Prostate gland (tissue), 2 donors: ENCODE results near the gene MPDU1. TPM values are rescaled to one million over a fixed set of nuclear protein-coding genes. Genes with fewer than 3 reads are reported as not detected.

ENCODE experiments used
- DNase-seq: peaks from one replicate; pipeline ENCODE4 v3.0.0-alpha.2; 2019; ENCODE audit warnings: low spot score
- H3K27ac ChIP-seq, 2 donors: fragments of 200-600 bp; sonication (generic); 2 replicates each; pipeline ENCODE4 v1.5.1; 2017 to 2019
- H3K27me3 ChIP-seq: fragments of 200-600 bp; sonication (generic); replicated peaks from 2 replicates; pipeline ENCODE4 v1.5.1; 2019; ENCODE audit not compliant: insufficient read depth
- H3K36me3 ChIP-seq, 2 donors: fragments of 200-600 bp; sonication (generic); 1 replicate in 1 of 2; 2 replicates in 1 of 2; pipeline versions ENCODE4 v1.5.1 to v1.8.1; 2017 to 2019
- H3K4me1 ChIP-seq: fragments of 200-600 bp; sonication (generic); replicated peaks from 2 replicates; pipeline ENCODE4 v1.5.1; 2019
- H3K4me3 ChIP-seq, 2 donors: fragments of 200-600 bp; sonication (generic); 2 replicates each; pipeline ENCODE4 v1.5.1; 2017 to 2019
- H3K9me3 ChIP-seq: fragments of 200-600 bp; sonication (generic); 2 replicates; pipeline ENCODE4 v1.5.1; 2017
- CTCF ChIP-seq, 4 experiments: fragments of 200-600 bp in 2 of 4; fragments of 450-650 bp in 2 of 4; sonication (generic) in 2 of 4; IDR thresholded peaks; 1 replicate in 3 of 4; 2 replicates in 1 of 4; pipeline ENCODE4 v1.5.1; 2016 to 2019; ENCODE audit warnings: antibody characterized with exemption in 4 of 4, mild to moderate bottlenecking in 2 of 4, moderate library complexity in 2 of 4
- POLR2A ChIP-seq: fragments of 450-650 bp; IDR thresholded peaks from one replicate; pipeline ENCODE4 v1.6.1; 2016; ENCODE audit warnings: antibody characterized with exemption, mild to moderate bottlenecking
- POLR2AphosphoS5 ChIP-seq: sonication (generic); formaldehyde crosslinking; IDR thresholded peaks from one replicate; pipeline ENCODE4 v1.6.1; 2017; ENCODE audit warnings: antibody characterized with exemption
- WGBS: methylation state at CpG from one replicate; pipeline ENCODE4 v1.1.5; 2018; 5-methylcytosine and 5-hydroxymethylcytosine counted together
- intact Hi-C: fragments of 100-400 bp; cut with DNase I; formaldehyde crosslinking; loops from one replicate; pipeline ENCODE4 v1.14.2; 2022
- small RNA-seq, 2 donors: library from RNA; depleted of rRNA; stranded (forward); fragments of <200 nt; gene quantifications; one replicate each; pipeline ENCODE3, GENCODE V24; 2016
- total RNA-seq, 2 donors: library from RNA; depleted of rRNA; stranded (reverse); fragments of >200 nt; gene quantifications; one replicate each; pipeline ENCODE4 v1.1.0, GENCODE V29; 2016

The MPDU1 gene
- total RNA-seq, 2 donors from 2014 or later = 101 to 239 TPM

- TF ChIP-seq CTCF (IDR thresholded peaks at IDR 0.05) (no peak), POLR2A (no peak), POLR2AphosphoS5 (no peak)
These were observed 52.5 kb downstream of the MPDU1 start for GRCh38 chr17:7636163-7636562.

More at GRCh38 chr17:7636163-7636562, 52.5 kb downstream of the MPDU1 start:
- intact Hi-C loops = no loop called here
- WGBS = 52% methylated on average over 5 of the region's 5 CpGs
- no peaks in the 10 kb centered on the region for H3K36me3 ChIP-seq
- no peaks in the 10 kb centered on the region for H3K9me3 ChIP-seq
- no peak overlapping the region for H3K4me3 ChIP-seq
- H3K27me3 ChIP-seq = no peaks in the 10 kb centered on the region
- no peaks in the 10 kb centered on the region for H3K4me1 ChIP-seq
- no peak for DNase-seq
- no peak overlapping the region for H3K27ac ChIP-seq

Small RNAs within 50 kb of the gene (small RNA-seq; reads per million reads assigned to genes)
- 0 reads per million in 2 donors for gene CD68
- gene RF00019 = 0 reads per million in 2 donors
- 0 reads per million in 2 donors for gene SNORA48
- gene SNORD10 = 0 reads per million in 2 donors

Other genes starting within 250 kb of the MPDU1 start
- gene ACAP1, start 247.3 kb upstream of the MPDU1 start, total RNA-seq = 1 to 10 TPM; 2.5 to 6.5 TPM
- 10 to 100 TPM in 1 of 2 donors, 1 to 10 TPM in 1; 8.9 to 15.2 TPM for gene KCTD11, start 231.7 kb upstream of the MPDU1 start, total RNA-seq
- gene TMEM95, start 228.7 kb upstream of the MPDU1 start, total RNA-seq = not detected
- 10 to 100 TPM in 1 of 2 donors, 1 to 10 TPM in 1; 9.9 to 28.4 TPM for gene TNK1, start 202.8 kb upstream of the MPDU1 start, total RNA-seq
- gene PLSCR3, start 189.3 kb upstream of the MPDU1 start, total RNA-seq = 10 to 100 TPM; 25.8 to 26.4 TPM
- gene TMEM256, start 179.8 kb upstream of the MPDU1 start, total RNA-seq = 100 to 1,000 TPM in 1 of 2 donors, 10 to 100 TPM in 1; 63.0 to 192 TPM
- gene NLGN2, start 176.0 kb upstream of the MPDU1 start, total RNA-seq = 10 to 100 TPM in 1 of 2 donors, 1 to 10 TPM in 1; 8.6 to 16.2 TPM
- gene SPEM1, start 163.5 kb upstream of the MPDU1 start, total RNA-seq = 1 to 10 TPM in 1 of 2 donors, not detected in 1; 3.6 TPM
- 1 to 10 TPM in 1 of 2 donors, not detected in 1; 5.3 TPM for gene SPEM2, start 158.2 kb upstream of the MPDU1 start, total RNA-seq
- gene SPEM3, start 155.0 kb upstream of the MPDU1 start, total RNA-seq = under 1 TPM; 0.09 to 0.11 TPM
- gene TMEM102, start 148.4 kb upstream of the MPDU1 start, total RNA-seq = 10 to 100 TPM in 1 of 2 donors, 1 to 10 TPM in 1; 9.9 to 10.3 TPM
- 1 to 10 TPM; 1.2 to 4.2 TPM for gene FGF11, start 144.3 kb upstream of the MPDU1 start, total RNA-seq
- 10 to 100 TPM in 1 of 2 donors, 1 to 10 TPM in 1; 6.9 to 10.4 TPM for gene CHRNB1, start 138.8 kb upstream of the MPDU1 start, total RNA-seq
- 10 to 100 TPM; 60.5 to 69.4 TPM for gene ZBTB4, start 104.2 kb upstream of the MPDU1 start, total RNA-seq
- gene SLC35G6, start 102.4 kb upstream of the MPDU1 start, total RNA-seq = not detected
- gene POLR2A, start 99.5 kb upstream of the MPDU1 start, total RNA-seq = 100 to 1,000 TPM in 1 of 2 donors, 10 to 100 TPM in 1; 79.7 to 217 TPM
- gene TNFSF12, start 34.8 kb upstream of the MPDU1 start, total RNA-seq = 10 to 100 TPM; 29.9 to 47.9 TPM
- 10 to 100 TPM; 20.4 to 21.1 TPM for gene TNFSF13, start 25.1 kb upstream of the MPDU1 start, total RNA-seq
- 10 to 100 TPM; 39.6 to 65.7 TPM for gene SENP3, start 21.9 kb upstream of the MPDU1 start, total RNA-seq
- gene CD68, start 4.2 kb upstream of the MPDU1 start, total RNA-seq = 10 to 100 TPM; 12.3 to 17.3 TPM
- 10 to 100 TPM in 1 of 2 donors, 1 to 10 TPM in 1; 6.3 to 15.0 TPM for gene SOX15, start 6.2 kb downstream of the MPDU1 start, total RNA-seq
- gene FXR2, start 31.0 kb downstream of the MPDU1 start, total RNA-seq = 10 to 100 TPM; 27.1 to 51.4 TPM
- gene SAT2, start 44.0 kb downstream of the MPDU1 start, total RNA-seq = 100 to 1,000 TPM in 1 of 2 donors, 10 to 100 TPM in 1; 83.3 to 139 TPM
- 1 to 10 TPM in 1 of 2 donors, not detected in 1; 2.1 TPM for gene SHBG, start 46.3 kb downstream of the MPDU1 start, total RNA-seq
- gene ATP1B2, start 67.1 kb downstream of the MPDU1 start, total RNA-seq = 10 to 100 TPM in 1 of 2 donors, under 1 TPM in 1; 0.82 to 11.7 TPM
- gene TP53, start 103.6 kb downstream of the MPDU1 start, total RNA-seq = 10 to 100 TPM; 52.3 to 65.0 TPM
- gene WRAP53, start 104.6 kb downstream of the MPDU1 start, total RNA-seq = 1 to 10 TPM; 8.6 to 9.4 TPM
- gene EFNB3, start 121.3 kb downstream of the MPDU1 start, total RNA-seq = 1 to 10 TPM; 3.0 to 5.5 TPM
- 1 to 10 TPM in 1 of 2 donors, under 1 TPM in 1; 0.09 to 4.9 TPM for gene DNAH2, start 133.9 kb downstream of the MPDU1 start, total RNA-seq